GM21529 (cell line): ENCODE results near the gene WDR82.

ENCODE experiments used
- ATAC-seq: cut with Tn5 transposase; IDR thresholded peaks from one replicate; pipeline ENCODE4 v1.9.1; 2021; ENCODE audit not compliant: unreplicated experiment

WDR82 gene

DNA sequence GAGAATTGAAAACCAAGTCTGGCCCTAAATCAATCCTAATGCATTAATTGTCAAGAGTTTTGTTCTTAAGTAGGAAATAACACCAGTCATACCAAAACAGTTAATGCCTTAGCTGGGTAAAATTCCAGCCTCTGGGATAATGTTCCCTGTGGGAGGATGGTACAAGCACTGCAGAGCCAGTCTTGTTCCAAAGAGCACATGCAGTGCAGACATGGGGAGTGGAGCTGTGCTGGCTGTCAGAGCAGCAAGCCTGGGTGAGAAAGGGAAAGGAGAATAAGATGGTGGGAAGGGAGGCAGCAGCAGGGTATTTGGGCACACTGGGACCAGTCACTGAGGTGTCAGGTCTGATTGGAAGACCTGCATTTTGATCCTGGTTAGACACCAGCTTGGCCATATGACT, 68.4 kb downstream of the WDR82 start:
- no peak for ATAC-seq

DNA sequence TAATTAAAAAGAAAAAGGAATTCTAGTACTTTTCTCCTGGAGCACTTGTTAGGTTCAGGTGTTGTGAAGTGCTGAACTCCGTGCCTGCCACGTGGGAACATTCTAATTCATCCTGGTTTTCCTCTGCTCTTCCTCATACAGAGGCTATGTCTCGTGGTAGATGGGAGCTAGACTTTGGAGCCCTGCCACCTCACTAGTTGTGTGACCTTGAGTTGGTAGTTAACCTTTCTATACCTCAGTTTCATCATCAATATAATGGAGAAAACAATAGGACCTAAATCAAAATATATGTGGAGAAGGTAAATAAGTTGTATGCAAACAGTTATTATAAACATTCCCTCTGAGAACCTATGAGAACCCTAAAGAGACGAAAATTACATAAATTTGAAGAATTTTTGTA, 69.9 kb downstream of the WDR82 start:
- no peak for ATAC-seq

DNA sequence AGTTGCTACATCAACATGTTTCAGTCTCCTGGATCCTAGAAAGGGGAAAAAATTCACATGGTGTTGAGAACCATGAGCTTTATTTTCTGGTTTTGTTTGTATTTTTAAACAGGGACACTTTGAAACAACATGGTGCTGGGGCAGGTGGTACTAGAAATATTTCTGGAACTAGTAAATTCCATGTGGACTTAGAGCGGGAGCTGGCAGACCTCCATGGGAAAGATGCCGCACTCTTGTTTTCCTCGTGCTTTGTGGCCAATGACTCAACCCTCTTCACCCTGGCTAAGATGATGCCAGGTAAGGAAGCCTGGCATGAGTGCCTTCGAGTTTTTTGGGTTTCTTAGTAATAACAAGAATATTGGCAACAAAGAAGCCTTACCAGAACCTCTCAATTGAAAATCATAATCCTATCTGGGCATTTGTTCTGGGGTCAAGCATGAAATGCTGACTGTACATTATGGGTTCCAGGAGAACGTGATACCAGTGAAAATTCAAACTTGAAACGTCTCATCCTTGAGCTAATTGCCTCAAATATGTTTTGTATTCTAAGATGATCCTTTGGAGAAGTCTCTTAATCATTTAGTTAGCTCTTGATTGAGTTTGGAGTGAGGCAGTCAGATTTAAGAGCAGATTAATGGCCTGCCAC, 72.6 kb downstream of the WDR82 start:
- no peak for ATAC-seq
